AG09309 (cell line): ENCODE measurements around the gene BCKDK.

Experiments used
- DNase-seq: peaks from one replicate; pipeline ENCODE4 v3.0.0-alpha.2; 2010; ENCODE audit warnings: low read depth
- H3K4me3 ChIP-seq: 2 replicates; pipeline ENCODE4 v1.5.1; 2011; ENCODE audit warnings: mild to moderate bottlenecking, low read depth, low read length, moderate library complexity; ENCODE audit not compliant: control insufficient read depth
- TF ChIP-seq, protein P1 (sequence below): IDR thresholded peaks from 2 replicates; pipeline ENCODE4 v1.5.1; 2011; ENCODE audit warnings: mild to moderate bottlenecking, low read depth, low read length, inconsistent platforms; ENCODE audit not compliant: insufficient read depth, control insufficient read depth; ENCODE audit errors: missing control alignments

The BCKDK gene

GRCh38 chr16:31080035-31080629, 28.1 kb upstream of the BCKDK start:
- DNase-seq = no peak
- TF ChIP-seq, protein P1, sequence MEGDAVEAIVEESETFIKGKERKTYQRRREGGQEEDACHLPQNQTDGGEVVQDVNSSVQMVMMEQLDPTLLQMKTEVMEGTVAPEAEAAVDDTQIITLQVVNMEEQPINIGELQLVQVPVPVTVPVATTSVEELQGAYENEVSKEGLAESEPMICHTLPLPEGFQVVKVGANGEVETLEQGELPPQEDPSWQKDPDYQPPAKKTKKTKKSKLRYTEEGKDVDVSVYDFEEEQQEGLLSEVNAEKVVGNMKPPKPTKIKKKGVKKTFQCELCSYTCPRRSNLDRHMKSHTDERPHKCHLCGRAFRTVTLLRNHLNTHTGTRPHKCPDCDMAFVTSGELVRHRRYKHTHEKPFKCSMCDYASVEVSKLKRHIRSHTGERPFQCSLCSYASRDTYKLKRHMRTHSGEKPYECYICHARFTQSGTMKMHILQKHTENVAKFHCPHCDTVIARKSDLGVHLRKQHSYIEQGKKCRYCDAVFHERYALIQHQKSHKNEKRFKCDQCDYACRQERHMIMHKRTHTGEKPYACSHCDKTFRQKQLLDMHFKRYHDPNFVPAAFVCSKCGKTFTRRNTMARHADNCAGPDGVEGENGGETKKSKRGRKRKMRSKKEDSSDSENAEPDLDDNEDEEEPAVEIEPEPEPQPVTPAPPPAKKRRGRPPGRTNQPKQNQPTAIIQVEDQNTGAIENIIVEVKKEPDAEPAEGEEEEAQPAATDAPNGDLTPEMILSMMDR = no peak
- no peak overlapping the region for H3K4me3 ChIP-seq

GRCh38 chr16:31080756-31081419, 27.3 kb upstream of the BCKDK start:
- H3K4me3 ChIP-seq = no peak overlapping the region
- DNase-seq = no peak
- TF ChIP-seq, protein P1 = no peak

GRCh38 chr16:31081428-31082351, 26.5 kb upstream of the BCKDK start:
- TF ChIP-seq, protein P1 = no peak
- DNase-seq = no peak
- no peak overlapping the region for H3K4me3 ChIP-seq

- no peak for DNase-seq
- H3K4me3 ChIP-seq = no peak overlapping the region
- TF ChIP-seq, protein P1 = no peak
Observed at GRCh38 chr16:31082368-31083045, 25.7 kb upstream of the BCKDK start.

DNA sequence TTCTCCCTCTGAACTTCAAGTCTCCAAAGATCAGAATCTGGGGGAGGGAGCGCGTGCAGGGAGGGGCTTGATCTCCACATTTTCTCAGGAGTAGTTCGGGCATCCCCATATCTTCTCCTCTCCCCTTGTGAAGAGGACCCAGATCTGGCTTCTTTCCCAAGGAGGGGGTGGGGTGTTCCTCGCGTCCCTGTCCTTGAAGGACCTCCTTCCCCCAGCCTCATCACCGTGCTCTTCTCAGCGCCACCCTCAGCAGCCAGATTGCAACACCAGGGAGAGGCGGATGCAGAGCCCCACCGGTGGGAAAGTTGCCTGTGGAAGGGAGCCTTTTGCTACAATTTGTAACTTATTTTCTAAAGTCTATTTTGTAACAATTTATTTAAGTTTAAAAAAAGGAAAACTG, 25.1 kb upstream of the BCKDK start:
- TF ChIP-seq, protein P1 = no peak
- DNase-seq = no peak
- H3K4me3 ChIP-seq = no peak overlapping the region

GRCh38 chr16:31083556-31083955, 24.6 kb upstream of the BCKDK start:
- no peak overlapping the region for H3K4me3 ChIP-seq
- no peak for DNase-seq
- TF ChIP-seq, protein P1 = no peak
